Spleen (tissue), 7 donors: ENCODE measurements around the gene CHST13.

Experiments used
- POLR2A ChIP-seq, 3 donors: fragments of 450-650 bp; IDR thresholded peaks; one replicate each; pipeline ENCODE4 v1.5.1; 2017; ENCODE audit warnings: antibody characterized with exemption in 3 of 3, mild to moderate bottlenecking in 1 of 3
- TF ChIP-seq, protein P1 (sequence below), 11 experiments: fragments of 200-600 bp in 7 of 11; fragments of 450-650 bp in 4 of 11; sonication (generic) in 4 of 11; IDR thresholded peaks in 8 of 11; conservative IDR thresholded peaks in 3 of 11; 1 replicate in 7 of 11; 2 replicates in 4 of 11; pipeline versions ENCODE4 v1.4.0 to v1.8.0; 2016 to 2021; ENCODE audit warnings: antibody characterized with exemption in 11 of 11, inconsistent platforms in 4 of 11, mild to moderate bottlenecking in 1 of 11
- donor health status: DM: no; HTN: no; CAD: no; lungs with moderate emphysema.
- donor health status: DM: no; HTN: no; CAD: no.
- donor health status: DM: no; HTN: no; CAD: no.

DNA sequence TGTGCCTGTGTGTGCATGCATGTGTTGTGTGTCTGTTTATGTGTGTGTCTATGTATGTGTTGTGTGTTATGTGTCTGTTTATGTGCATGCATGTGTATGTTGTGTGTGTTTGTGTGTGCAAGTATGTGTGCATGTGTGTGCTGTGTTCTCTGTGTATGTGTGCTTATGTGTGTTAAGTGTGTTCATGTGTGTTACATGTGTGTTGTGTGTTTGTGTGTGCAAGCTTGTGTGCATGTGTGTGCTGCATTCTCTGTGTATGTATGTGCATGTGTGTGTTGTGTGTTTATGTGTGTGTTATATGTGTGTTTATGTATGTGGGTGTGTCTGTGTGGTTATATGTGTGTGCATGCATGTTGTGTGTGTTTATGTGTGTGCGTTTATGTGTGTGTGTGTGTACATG is 21.3 kb upstream of the CHST13 start:
- TF ChIP-seq, protein P1, sequence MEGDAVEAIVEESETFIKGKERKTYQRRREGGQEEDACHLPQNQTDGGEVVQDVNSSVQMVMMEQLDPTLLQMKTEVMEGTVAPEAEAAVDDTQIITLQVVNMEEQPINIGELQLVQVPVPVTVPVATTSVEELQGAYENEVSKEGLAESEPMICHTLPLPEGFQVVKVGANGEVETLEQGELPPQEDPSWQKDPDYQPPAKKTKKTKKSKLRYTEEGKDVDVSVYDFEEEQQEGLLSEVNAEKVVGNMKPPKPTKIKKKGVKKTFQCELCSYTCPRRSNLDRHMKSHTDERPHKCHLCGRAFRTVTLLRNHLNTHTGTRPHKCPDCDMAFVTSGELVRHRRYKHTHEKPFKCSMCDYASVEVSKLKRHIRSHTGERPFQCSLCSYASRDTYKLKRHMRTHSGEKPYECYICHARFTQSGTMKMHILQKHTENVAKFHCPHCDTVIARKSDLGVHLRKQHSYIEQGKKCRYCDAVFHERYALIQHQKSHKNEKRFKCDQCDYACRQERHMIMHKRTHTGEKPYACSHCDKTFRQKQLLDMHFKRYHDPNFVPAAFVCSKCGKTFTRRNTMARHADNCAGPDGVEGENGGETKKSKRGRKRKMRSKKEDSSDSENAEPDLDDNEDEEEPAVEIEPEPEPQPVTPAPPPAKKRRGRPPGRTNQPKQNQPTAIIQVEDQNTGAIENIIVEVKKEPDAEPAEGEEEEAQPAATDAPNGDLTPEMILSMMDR (IDR thresholded peaks at IDR 0.05 in 8 of 11, conservative IDR thresholded peaks at IDR 0.05 in 3 of 11) = no peak
- no peak for TF ChIP-seq POLR2A (IDR thresholded peaks at IDR 0.05)
